Skeletal muscle cell (primary cell): ENCODE measurements around the gene DAGLB.

Experiments used
- DNase-seq: peaks from one replicate; pipeline ENCODE4 v3.0.0-alpha.2; 2010; ENCODE audit warnings: low read depth
- H3K4me3 ChIP-seq: 2 replicates; pipeline ENCODE4 v1.5.1; 2011; ENCODE audit warnings: low read depth, mild to moderate bottlenecking, control low read depth, low read length, moderate library complexity

Gene DAGLB, protein sequence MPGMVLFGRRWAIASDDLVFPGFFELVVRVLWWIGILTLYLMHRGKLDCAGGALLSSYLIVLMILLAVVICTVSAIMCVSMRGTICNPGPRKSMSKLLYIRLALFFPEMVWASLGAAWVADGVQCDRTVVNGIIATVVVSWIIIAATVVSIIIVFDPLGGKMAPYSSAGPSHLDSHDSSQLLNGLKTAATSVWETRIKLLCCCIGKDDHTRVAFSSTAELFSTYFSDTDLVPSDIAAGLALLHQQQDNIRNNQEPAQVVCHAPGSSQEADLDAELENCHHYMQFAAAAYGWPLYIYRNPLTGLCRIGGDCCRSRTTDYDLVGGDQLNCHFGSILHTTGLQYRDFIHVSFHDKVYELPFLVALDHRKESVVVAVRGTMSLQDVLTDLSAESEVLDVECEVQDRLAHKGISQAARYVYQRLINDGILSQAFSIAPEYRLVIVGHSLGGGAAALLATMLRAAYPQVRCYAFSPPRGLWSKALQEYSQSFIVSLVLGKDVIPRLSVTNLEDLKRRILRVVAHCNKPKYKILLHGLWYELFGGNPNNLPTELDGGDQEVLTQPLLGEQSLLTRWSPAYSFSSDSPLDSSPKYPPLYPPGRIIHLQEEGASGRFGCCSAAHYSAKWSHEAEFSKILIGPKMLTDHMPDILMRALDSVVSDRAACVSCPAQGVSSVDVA

DNA sequence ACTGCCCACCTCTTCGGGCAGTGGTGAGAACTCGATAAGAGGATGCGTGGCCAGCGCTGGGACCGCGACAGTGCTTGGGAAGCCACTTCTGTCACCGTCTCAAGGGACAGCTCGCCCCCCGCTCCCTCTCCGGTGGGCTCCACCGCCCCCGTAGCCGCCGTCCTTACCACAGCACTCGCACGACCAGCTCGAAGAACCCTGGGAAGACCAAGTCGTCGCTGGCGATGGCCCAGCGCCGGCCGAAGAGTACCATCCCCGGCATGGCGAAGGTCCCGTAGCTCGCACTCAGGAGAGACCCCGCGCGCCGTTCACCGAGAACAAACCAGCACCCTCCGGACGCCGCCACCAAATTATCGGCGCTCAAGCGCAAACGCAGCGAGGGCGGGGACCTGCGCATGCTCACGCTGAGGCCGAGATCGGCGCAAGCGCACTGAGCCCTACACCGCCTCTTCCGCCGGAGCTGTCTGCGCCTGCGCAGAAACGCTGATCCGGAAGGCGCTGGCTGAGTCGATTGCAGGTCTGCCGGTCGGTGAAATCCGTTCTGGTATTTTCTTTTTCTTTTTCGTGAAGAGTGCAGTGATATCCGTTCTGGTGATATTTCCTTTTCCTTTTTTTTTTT lies at the start of gene DAGLB:
Gene DAGLB, minus strand, starts transcription at position 374 of the 619 bp plus-strand sequence. Its CDS starts 112 bp downstream, at position 262.
- peak within 1 kb of the TSS; percentile 99 for H3K4me3 ChIP-seq
- peak; percentile 63 for DNase-seq

DNA sequence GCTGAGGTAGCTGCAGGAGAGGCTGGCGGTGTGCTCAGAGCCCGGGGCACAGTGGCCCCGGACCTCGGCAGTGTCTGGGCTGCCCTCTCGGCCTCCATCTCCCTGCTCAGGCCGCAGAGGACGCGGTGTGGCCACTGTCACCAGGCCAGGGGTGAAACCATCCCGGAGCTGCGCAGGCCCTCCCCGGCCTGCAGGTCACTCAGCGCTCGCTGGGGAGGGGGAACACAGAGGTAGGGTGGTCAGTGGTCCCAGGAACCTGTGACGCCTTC lies 49.8 kb upstream of the DAGLB start:
- no peak for DNase-seq
- no peak overlapping the region for H3K4me3 ChIP-seq

DNA sequence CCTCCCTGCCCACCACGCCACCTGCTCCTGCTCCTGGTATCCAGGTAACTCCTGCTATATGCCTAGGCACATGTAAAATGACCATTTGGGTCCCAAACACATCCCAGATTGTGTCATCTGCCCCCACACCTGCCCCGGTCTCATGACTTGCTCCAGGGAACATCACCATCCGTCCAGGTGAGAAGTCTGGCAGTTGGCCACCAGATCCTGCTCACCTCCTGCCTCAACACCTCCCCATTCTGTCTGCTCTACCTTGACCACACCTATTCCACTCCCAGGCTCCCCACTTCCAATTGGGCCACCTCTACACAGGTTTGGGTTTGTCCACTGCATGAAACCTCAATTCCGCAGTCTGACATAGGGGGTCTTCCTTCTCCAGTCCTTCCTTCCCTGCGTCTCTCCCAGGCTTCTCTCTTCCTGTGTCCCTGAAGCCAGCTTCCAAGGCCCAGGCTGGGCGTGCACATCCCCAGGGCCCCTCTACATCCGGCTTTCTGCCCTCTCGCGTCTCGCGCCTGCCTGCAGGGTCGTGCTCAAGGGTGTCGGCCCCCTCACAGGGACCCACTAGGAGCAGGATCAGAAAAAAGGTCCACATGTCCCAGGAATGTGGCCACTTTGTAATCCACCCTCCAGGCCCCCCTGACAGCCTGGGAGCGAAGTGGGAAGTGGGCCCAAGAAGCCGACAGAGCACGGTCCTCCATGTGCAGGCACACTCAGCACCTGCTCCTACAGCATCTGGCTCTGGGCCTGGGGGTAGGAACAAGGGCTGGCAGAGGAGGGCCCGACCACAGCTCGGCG lies 49.3 kb upstream of the DAGLB start:
- no peak for DNase-seq
- no peak overlapping the region for H3K4me3 ChIP-seq

DNA sequence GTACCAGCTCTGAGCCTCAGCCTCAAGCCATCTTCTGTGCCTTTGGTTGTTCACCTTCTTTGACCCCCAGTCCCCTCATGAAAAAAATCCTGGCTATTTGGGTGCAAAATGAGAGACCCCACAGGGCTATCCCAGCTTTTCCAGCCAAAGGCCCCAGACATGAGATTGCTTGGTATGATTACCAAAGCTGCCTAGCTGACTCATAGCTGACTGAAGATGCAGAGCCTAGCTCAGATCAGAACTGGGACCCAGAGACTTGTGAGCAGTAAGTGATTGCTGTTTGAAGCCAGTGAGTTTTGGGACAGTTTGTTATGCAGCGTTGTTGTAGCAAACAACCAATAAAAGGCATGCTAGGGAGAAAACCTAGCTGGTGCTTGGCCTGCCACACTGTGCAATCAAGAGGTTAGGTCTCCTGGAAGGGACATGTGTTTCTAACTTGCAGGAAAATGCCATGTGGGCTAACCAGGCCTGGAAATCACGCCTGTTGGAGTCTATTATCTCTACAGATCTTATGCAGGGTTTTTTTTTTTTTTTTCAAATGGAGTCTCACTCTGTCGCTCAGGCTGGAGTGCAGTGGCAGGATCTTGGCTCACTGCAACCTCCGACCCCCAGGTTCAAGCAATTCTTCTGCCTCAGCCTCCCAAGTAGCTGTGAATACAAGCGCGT lies 48.0 kb upstream of the DAGLB start:
- no peak for DNase-seq
- no peak overlapping the region for H3K4me3 ChIP-seq

DNA sequence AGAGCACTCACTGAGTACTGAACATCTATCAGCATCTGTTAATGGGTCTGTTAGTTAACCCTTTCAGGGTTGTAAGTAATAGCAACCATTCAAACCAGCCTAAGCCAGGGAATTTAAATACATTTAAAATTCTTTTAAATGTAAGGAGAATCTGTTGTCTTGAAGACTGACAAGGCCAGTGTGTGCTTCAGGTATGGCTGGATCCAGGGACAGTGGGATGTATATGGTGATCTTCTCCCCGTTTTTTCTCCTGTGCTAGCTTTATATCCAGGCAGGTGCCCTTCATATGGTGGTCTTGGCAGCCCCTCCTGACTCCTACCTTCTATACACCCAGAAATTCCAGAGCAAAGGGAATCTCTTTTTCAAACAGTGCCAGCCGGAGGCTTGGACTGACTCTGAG lies 46.6 kb upstream of the DAGLB start:
- DNase-seq, result no peak
- H3K4me3 ChIP-seq, result no peak overlapping the region

DNA sequence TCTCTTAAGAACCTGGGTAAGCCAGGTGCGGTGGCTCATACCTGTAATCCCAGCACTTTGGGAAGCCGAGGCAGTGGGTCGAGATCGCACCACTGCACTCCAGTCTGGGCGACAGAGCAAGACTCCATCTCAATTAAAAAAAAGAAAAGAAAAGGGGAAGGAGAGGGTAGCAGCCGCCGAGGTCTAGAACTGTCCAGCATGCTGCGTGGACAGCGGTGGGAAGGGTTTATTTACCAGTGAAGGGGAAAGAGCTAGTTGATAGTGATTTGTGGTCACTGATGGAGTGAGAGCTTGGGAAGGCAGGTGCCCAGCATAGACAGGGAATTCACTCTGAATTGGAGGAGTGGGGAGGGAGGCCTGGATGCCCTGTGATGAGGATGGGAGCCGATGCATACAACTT lies 43.4 kb upstream of the DAGLB start:
- no peak overlapping the region for H3K4me3 ChIP-seq
- DNase-seq, result no peak

DNA sequence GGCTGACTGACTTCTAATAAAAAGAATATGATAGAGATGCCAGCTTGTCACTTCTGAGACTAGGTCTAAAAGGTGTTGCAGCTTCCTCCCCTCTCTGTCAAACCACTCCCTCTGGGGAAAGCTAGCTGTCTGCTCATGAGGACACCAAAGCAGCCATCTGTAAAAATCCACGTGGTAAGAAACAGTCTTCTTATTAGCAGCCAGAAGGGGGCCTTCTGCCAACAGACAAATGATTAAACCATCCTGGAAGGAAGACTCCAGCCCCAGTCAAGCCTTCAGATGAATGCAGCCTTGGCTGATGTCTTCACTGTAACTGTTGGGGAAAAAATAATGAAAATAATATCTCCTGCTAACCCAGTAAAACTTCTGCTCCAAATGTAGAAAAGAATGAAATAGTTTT lies 41.9 kb upstream of the DAGLB start:
- no peak for DNase-seq

DNA sequence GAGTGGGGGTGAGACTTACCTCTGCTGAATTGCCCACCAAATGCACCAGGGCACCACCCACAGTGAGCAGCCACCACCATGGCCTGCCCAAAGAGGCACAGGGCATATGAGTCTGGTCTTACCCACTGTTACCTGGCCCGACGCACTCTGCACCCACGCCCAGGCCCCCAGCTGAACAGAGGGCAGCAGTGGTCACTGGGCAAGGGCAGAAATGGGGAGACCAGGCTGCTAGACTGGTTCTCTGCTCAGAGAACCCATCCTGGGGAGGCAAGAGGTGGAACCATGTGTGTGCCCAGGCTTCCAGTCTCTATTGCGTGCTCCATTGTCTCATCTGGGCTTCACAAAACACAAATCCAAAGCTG lies 39.4 kb upstream of the DAGLB start:
- no peak overlapping the region for H3K4me3 ChIP-seq
- DNase-seq, result no peak

More for the DNA sequence above, 41.9 kb upstream of the DAGLB start:
- H3K4me3 ChIP-seq, result no peak overlapping the region

DNA sequence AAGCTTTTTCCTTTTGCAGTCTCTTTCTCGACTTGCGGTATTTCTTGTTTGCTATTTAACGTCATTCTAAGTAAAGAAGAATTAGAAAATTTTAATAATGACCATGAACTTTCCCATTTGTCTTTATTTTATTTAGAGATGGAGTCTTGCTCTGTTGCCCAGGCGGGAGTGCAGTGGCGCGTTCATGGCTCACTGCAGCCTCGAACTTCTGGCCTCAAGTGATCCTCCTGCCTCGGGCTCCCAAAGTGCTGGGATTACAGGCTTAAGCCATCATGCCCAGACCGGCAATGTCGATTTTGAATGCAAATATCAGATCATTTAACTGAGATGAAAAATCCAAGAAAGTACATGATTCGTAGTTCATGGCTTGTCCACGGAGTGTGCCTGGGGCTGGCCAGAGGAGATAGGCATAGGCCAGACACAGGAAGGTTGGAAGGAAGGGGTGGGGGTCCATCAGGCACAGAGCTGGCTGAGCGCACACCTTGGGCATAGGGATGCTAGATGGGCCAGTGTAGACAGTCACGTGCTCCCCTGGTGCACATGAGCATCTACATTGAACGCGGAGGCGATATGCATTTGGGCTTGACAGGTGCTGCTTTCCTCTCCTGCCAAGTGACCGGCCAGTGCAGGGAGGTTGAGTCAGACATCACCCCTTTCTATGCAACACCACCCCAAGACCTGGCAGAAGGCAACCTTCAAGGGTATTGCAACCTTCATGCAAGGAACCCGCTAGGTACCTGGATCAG lies 38.9 kb upstream of the DAGLB start:
- no peak overlapping the region for H3K4me3 ChIP-seq
- DNase-seq, result no peak

DNA sequence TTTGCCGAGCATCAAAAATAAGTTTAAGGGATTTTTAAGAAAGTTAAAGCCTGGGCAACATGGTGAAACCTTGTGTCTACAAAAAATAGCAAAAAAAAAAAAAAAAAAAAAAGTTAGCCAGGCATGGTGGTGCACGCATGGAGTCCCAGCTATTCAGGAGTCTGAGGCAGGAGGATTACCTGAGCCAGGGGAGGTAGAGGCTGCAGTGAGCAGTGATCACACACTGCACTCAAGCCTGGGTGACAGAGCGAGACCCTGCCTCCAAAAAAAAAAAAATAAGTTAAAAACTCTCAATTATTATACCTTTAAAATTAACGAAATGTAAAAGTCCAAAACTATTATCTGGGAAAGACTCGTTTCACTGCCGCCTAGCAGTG lies 35.0 kb upstream of the DAGLB start:
- no peak for DNase-seq
- peak overlapping the region; percentile 88 for H3K4me3 ChIP-seq

DNA sequence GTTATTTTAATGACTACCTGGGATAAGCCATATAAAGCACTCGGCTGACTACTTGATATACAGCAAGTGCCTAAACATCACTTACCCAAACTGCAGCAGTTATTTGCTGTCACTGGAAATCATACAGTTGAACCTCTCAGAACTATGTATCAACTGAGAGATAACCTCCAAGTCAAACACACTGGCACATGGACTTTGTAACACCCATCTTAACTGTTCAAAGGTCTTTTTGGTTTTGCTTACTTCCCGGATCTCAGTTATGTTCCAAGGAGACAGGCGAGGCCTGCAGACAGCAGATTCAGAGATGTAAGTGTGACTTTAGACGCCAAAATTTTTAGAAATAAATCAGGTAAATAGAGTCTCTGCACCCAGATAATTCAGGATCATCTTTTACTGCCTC lies 34.6 kb upstream of the DAGLB start:
- no peak for DNase-seq
- H3K4me3 ChIP-seq, result peak overlapping the region; percentile 88

DNA sequence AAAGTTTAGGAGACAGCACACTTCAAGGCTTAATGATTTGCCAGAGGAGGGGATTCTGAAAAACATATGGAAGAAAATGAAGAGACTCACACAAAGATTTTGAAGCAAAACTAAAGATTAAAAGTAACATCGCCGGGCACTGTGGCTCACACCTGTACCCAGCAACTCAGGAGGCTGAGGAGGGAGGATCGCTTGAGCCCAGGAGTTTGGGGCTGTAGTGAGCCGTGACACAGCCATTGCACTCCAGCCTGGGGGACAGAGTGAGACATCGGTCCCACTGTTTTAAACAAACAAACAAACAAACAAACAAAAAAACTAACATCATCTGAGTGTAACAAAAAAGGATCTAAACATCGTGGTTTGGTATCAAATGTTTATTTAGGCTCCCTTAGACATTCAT lies 33.7 kb upstream of the DAGLB start:
- no peak for DNase-seq
- H3K4me3 ChIP-seq, result peak overlapping the region; percentile 19

DNA sequence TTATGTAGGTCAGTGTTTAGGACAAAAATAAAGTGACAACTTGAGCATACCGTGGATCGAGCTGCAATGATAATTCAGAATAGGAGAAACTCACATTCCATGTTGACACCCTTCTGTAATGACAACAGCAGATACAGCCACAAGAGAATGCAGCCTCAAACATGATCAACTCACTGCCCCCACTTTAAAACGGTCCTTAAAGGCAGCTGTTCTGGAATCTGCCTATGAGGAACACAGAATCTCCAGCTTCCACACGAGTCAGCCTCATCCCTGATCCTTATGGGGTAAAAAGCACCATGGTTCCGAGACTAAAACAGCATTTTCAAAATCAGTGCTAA lies 32.5 kb upstream of the DAGLB start:
- no peak for DNase-seq
- H3K4me3 ChIP-seq, result no peak overlapping the region

DNA sequence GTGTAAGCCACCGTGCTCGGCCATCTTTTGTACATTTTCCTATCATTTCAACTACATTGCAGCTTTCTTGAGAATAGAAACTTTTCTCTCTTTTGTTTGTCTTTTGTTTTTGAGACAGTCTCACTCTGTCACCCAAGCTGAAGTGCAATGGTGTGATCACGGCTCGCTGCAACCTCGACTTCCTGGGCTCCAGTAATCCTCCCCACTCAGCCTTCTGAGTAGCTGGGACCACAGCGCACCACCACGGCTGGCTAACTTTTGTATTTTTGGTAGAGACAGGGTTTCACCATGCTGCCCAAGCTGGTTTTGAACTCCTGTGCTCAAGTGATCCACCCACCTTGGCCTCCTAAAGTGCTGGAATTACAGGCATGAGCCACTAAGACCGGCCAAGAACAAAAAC lies 31.3 kb upstream of the DAGLB start:
- no peak overlapping the region for H3K4me3 ChIP-seq
- no peak for DNase-seq

DNA sequence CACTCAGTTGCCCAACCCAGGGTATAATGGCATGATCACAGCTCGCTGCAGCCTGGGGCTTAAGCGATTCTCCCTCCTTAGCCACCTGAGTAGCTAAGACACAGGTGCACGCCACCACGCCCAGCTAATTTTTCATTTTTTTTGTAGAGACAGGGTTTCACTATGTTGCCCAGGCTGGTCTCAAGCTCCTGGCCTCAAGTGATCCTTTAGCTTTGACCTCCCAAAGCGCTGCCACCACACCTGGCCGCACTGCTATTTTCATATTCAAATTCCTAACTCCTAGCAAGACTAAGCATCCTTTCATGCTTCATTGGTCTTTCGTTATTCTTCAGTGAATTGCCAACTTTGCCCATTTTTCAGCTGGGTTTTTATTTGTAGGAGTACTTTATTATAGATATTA lies 30.4 kb upstream of the DAGLB start:
- no peak for DNase-seq
- no peak overlapping the region for H3K4me3 ChIP-seq

DNA sequence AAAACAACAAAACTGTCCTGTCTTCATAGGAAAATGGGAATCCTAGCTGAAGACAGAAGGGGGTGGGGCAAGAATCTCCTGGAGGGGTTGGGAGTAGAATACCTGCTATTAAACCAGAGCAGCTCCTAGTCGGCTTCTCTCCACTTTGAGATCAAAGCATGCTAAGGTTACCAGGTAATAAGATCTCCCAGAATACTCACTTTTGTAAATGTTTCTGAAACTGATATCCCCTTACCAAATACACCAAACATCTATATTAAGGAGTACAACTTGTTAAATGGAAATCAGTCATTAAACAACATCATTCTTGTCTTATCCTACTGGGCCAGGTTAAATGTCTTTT lies 29.5 kb upstream of the DAGLB start:
- no peak overlapping the region for H3K4me3 ChIP-seq
- DNase-seq, result no peak

DNA sequence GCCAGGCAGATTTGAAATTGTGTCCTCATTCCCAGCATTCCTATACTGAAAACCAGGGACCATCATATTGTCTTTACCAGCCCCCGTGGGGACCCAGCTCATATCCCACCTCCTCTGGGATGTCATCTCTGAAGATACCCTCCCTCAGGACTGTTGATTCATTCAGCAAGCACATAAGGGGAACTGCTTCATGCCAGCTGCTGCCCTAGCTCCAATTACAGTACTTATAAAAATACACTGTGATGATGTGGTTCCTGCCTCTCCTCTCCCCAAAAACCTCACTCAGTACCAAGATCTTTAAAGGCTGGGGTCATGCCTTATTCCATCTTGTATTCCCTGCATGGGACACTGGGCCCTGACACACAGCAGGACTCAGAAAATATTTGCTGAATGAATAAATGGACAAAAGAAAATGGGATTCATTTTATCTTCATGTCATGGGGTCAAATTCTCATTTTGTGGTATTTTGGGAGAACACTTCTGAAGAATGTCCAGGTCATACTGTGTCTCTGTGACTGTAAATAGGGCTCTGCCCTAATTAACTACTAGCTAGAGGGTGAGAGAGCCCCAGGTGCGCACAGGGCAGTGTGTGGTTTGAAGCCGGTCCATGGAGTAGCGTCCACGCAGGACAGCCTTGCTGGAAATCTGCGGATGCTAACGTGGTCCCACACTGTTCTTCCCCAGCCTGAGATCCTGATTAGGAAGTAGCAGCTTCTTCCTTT lies 29.0 kb upstream of the DAGLB start:
- DNase-seq, result no peak
- H3K4me3 ChIP-seq, result no peak overlapping the region

DNA sequence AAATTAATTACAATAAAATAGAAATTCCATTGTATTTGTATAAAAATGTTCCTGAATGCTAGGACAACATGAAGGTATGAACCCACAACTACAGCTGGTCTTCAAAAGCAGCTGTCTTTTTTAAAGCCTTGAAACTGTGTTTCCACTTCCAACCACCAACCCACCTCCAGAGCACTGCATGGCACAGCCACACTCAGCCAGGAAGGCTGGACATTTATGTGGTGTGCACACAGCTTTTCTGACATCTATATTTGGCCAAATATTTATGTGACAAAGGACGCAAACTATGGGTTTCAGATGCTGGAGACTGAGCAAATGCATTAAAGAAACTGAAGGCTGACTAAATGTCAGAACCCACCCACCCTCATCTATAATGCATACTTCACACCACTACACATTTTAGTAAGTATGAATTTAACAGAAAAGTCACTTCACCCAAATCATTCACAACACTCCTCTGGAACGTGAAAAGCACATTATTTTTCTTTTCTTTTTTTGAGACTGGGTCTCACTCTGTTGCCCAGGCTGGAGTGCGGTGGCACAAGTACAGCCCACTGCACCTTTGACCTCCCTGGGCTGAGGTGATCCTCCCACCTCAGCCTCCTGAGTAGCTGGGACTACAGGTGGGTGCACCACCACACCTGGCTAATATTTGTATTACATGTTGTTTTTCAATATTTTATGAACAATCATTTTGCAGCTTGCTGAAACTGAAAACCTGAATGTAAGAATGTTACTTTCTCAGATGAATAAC lies 27.9 kb upstream of the DAGLB start:
- no peak for DNase-seq
- H3K4me3 ChIP-seq, result no peak overlapping the region
